Tibial nerve (tissue), 3 donors: ENCODE data around the gene CRHR1.

Experiments
- POLR2A ChIP-seq, 2 donors: fragments of 450-650 bp; IDR thresholded peaks; one replicate each; pipeline ENCODE4 v1.6.1; 2017; ENCODE audit warnings: antibody characterized with exemption in 2 of 2, mild to moderate bottlenecking in 2 of 2, moderate library complexity in 2 of 2
- TF ChIP-seq, protein P1 (sequence below), 5 experiments: fragments of 200-600 bp in 3 of 5; fragments of 450-650 bp in 2 of 5; sonication (generic) in 3 of 5; IDR thresholded peaks; one replicate each; pipeline ENCODE4 v1.5.1; 2016 to 2019; ENCODE audit warnings: antibody characterized with exemption in 5 of 5, mild to moderate bottlenecking in 3 of 5, moderate library complexity in 2 of 5

GRCh38 chr17:45826919-45827588, 42.9 kb downstream of the CRHR1 start:
- TF ChIP-seq, protein P1, sequence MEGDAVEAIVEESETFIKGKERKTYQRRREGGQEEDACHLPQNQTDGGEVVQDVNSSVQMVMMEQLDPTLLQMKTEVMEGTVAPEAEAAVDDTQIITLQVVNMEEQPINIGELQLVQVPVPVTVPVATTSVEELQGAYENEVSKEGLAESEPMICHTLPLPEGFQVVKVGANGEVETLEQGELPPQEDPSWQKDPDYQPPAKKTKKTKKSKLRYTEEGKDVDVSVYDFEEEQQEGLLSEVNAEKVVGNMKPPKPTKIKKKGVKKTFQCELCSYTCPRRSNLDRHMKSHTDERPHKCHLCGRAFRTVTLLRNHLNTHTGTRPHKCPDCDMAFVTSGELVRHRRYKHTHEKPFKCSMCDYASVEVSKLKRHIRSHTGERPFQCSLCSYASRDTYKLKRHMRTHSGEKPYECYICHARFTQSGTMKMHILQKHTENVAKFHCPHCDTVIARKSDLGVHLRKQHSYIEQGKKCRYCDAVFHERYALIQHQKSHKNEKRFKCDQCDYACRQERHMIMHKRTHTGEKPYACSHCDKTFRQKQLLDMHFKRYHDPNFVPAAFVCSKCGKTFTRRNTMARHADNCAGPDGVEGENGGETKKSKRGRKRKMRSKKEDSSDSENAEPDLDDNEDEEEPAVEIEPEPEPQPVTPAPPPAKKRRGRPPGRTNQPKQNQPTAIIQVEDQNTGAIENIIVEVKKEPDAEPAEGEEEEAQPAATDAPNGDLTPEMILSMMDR (IDR thresholded peaks at IDR 0.05), result no peak
- TF ChIP-seq POLR2A (IDR thresholded peaks at IDR 0.05), result no peak
